ENCODE results near the gene F2RL1.

DNA sequence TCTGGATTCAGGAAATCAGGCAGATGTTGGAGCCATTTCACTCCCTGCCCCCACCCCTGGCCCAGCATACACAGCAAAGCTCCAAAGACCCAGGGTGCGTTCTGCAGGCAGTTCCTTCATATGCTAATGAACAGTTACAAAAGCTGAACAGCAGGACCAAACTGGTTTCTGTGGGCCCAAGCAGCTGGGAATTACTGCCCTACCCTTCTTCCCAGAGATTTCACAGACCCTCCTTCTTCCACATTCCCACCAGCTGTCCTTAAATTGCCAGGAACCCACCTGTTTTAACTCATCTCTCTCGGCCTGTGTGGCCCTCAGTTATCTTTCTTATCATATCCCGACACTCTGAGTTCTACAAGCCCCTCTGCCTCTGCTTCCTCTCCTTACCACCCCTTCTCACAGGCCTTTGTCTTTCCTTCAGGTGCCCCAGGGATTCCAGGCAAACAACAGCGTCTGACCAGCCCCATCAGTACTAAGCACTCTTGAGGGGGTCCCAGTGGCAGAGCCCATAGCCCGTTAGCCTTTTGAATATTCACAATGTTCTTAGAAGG, 10.6 kb upstream of the F2RL1 start:
- no peak for TF ChIP-seq RFXANK (CRISPR knock-in tag; IDR thresholded peaks at IDR 0.05)
- TF ChIP-seq HMG20A (CRISPR knock-in tag; IDR thresholded peaks at IDR 0.05; ENCODE audit: borderline replicate concordance), result no peak
- no peak for TF ChIP-seq SETDB1 (CRISPR knock-in tag; IDR thresholded peaks at IDR 0.05; ENCODE audit: borderline replicate concordance)
- TF ChIP-seq, protein P1, sequence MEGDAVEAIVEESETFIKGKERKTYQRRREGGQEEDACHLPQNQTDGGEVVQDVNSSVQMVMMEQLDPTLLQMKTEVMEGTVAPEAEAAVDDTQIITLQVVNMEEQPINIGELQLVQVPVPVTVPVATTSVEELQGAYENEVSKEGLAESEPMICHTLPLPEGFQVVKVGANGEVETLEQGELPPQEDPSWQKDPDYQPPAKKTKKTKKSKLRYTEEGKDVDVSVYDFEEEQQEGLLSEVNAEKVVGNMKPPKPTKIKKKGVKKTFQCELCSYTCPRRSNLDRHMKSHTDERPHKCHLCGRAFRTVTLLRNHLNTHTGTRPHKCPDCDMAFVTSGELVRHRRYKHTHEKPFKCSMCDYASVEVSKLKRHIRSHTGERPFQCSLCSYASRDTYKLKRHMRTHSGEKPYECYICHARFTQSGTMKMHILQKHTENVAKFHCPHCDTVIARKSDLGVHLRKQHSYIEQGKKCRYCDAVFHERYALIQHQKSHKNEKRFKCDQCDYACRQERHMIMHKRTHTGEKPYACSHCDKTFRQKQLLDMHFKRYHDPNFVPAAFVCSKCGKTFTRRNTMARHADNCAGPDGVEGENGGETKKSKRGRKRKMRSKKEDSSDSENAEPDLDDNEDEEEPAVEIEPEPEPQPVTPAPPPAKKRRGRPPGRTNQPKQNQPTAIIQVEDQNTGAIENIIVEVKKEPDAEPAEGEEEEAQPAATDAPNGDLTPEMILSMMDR (CRISPR knock-in tag; IDR thresholded peaks at IDR 0.05), result no peak
- TF ChIP-seq, protein P2, sequence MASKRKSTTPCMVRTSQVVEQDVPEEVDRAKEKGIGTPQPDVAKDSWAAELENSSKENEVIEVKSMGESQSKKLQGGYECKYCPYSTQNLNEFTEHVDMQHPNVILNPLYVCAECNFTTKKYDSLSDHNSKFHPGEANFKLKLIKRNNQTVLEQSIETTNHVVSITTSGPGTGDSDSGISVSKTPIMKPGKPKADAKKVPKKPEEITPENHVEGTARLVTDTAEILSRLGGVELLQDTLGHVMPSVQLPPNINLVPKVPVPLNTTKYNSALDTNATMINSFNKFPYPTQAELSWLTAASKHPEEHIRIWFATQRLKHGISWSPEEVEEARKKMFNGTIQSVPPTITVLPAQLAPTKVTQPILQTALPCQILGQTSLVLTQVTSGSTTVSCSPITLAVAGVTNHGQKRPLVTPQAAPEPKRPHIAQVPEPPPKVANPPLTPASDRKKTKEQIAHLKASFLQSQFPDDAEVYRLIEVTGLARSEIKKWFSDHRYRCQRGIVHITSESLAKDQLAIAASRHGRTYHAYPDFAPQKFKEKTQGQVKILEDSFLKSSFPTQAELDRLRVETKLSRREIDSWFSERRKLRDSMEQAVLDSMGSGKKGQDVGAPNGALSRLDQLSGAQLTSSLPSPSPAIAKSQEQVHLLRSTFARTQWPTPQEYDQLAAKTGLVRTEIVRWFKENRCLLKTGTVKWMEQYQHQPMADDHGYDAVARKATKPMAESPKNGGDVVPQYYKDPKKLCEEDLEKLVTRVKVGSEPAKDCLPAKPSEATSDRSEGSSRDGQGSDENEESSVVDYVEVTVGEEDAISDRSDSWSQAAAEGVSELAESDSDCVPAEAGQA (IDR thresholded peaks at IDR 0.05; ENCODE audit: low read depth), result no peak
- TF ChIP-seq, protein P2 (CRISPR knock-in tag; IDR thresholded peaks at IDR 0.05; ENCODE audit: borderline replicate concordance), result no peak
- no peak for TF ChIP-seq CAMTA2 (CRISPR knock-in tag; IDR thresholded peaks at IDR 0.05; ENCODE audit: borderline replicate concordance)
- TF ChIP-seq ZC3H4 (CRISPR knock-in tag; IDR thresholded peaks at IDR 0.05; ENCODE audit: borderline replicate concordance), result no peak

Measured in HepG2 (cell line).